Neutrophil (primary cell): ENCODE data around the gene ME1.

Experiments used
- H3K27ac ChIP-seq: fragments of 200-600 bp; sonication (generic); 2 replicates; pipeline ENCODE4 v1.5.1; 2016; ENCODE audit warnings: mild to moderate bottlenecking, moderate library complexity
- H3K27me3 ChIP-seq: fragments of 200-600 bp; sonication (generic); 2 replicates; pipeline ENCODE4 v1.6.0; 2016; ENCODE audit warnings: mild to moderate bottlenecking
- H3K36me3 ChIP-seq: fragments of 200-600 bp; sonication (generic); 2 replicates; pipeline ENCODE4 v1.5.1; 2017
- H3K4me1 ChIP-seq, 2 experiments: fragments of 200-600 bp in 1 of 2; sonication (generic) in 1 of 2; 1 replicate in 1 of 2; 2 replicates in 1 of 2; pipeline versions ENCODE4 v1.5.1 to v1.6.1; 2013 to 2016; ENCODE audit warnings: low read depth in 1 of 2, low read length in 1 of 2, mild to moderate bottlenecking in 1 of 2, moderate library complexity in 1 of 2; ENCODE audit not compliant: control insufficient read depth in 1 of 2, insufficient read depth in 1 of 2
- H3K4me3 ChIP-seq, 2 experiments: fragments of 200-600 bp in 1 of 2; sonication (generic) in 1 of 2; 1 replicate in 1 of 2; 2 replicates in 1 of 2; pipeline ENCODE4 v1.5.1; 2013 to 2016; ENCODE audit warnings: low read depth in 1 of 2, low read length in 1 of 2, mild to moderate bottlenecking in 1 of 2, moderate library complexity in 1 of 2
- H3K9me3 ChIP-seq: fragments of 200-600 bp; sonication (generic); 2 replicates; pipeline ENCODE4 v1.5.1; 2016
- TF ChIP-seq, protein P1 (sequence below): fragments of 200-600 bp; sonication (generic); IDR thresholded peaks from 2 replicates; pipeline ENCODE4 v1.5.1; 2016; ENCODE audit warnings: antibody characterized with exemption

ME1 gene

GRCh38 chr6:83313882-83314281, 117.0 kb downstream of the ME1 start:
- Histone ChIP-seq H3K36me3 (no peaks in the 10 kb centered on the region), H3K27me3 (no peaks in the 10 kb centered on the region), H3K4me1 (no peaks in the 10 kb centered on the region), H3K4me3 (no peak overlapping the region), H3K27ac (no peak overlapping the region), H3K9me3 (no peaks in the 10 kb centered on the region)
- TF ChIP-seq, protein P1, sequence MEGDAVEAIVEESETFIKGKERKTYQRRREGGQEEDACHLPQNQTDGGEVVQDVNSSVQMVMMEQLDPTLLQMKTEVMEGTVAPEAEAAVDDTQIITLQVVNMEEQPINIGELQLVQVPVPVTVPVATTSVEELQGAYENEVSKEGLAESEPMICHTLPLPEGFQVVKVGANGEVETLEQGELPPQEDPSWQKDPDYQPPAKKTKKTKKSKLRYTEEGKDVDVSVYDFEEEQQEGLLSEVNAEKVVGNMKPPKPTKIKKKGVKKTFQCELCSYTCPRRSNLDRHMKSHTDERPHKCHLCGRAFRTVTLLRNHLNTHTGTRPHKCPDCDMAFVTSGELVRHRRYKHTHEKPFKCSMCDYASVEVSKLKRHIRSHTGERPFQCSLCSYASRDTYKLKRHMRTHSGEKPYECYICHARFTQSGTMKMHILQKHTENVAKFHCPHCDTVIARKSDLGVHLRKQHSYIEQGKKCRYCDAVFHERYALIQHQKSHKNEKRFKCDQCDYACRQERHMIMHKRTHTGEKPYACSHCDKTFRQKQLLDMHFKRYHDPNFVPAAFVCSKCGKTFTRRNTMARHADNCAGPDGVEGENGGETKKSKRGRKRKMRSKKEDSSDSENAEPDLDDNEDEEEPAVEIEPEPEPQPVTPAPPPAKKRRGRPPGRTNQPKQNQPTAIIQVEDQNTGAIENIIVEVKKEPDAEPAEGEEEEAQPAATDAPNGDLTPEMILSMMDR = no peak

GRCh38 chr6:83311231-83311630, 119.6 kb downstream of the ME1 start:
- Histone ChIP-seq H3K27me3 (no peaks in the 10 kb centered on the region), H3K36me3 (no peaks in the 10 kb centered on the region), H3K4me1 (no peaks in the 10 kb centered on the region), H3K9me3 (no peaks in the 10 kb centered on the region), H3K4me3 (no peak overlapping the region), H3K27ac (no peak overlapping the region)
- TF ChIP-seq, protein P1 = no peak

- Histone ChIP-seq H3K27ac (no peak overlapping the region), H3K4me1 (no peaks in the 10 kb centered on the region), H3K4me3 (no peak overlapping the region), H3K9me3 (no peaks in the 10 kb centered on the region), H3K27me3 (no peaks in the 10 kb centered on the region), H3K36me3 (no peaks in the 10 kb centered on the region)
- TF ChIP-seq, protein P1 = no peak
These were observed 120.8 kb downstream of the ME1 start for GRCh38 chr6:83310046-83310445.

DNA sequence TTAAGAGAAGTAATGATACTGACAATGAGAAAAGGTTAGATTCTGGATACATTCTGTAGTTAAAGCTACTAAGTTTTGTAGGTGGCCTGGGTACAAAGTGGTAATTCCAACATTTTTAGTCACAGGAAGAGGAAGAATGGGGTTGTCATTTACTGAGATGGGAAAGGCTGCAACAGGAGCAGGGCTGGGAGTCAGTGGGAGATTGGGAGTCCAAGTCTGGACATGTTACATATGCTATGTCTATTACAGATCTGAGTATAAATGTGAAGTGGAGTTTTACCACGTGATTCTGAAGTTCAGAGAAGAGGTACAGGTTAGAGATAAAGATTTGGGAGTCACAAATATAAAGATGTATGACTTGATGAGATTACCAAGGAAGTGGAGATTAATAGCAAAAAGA, 121.5 kb downstream of the ME1 start:
- no peaks in the 10 kb centered on the region for H3K9me3 ChIP-seq
- no peaks in the 10 kb centered on the region for H3K4me1 ChIP-seq
- no peak overlapping the region for H3K4me3 ChIP-seq
- TF ChIP-seq, protein P1 = no peak
- no peaks in the 10 kb centered on the region for H3K27me3 ChIP-seq
- H3K36me3 ChIP-seq = no peaks in the 10 kb centered on the region
- H3K27ac ChIP-seq = no peak overlapping the region

- Histone ChIP-seq H3K9me3 (no peaks in the 10 kb centered on the region), H3K4me1 (no peaks in the 10 kb centered on the region), H3K27me3 (no peaks in the 10 kb centered on the region), H3K27ac (no peak overlapping the region), H3K36me3 (no peaks in the 10 kb centered on the region), H3K4me3 (no peak overlapping the region)
- TF ChIP-seq, protein P1 = no peak
These were observed 122.0 kb downstream of the ME1 start for GRCh38 chr6:83308833-83309232.

DNA sequence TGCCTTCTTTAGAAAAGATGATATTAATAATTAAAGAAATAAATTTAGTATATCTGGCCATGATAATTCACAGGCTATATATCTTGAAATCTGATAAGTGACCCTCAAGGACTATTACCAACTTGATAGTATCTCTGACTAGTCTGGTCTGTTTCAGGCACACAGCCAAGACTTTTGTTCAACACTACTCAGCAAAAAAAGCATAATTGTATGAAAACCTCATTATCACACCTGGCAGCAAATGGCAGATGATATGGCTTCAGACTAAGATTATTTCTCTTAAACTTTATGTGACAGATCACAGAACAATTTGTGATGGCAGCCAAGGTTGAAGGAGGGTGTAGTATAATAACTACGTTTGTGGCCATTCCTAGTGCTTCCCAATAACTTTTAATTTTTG, 123.0 kb downstream of the ME1 start:
- H3K9me3 ChIP-seq = no peaks in the 10 kb centered on the region
- no peaks in the 10 kb centered on the region for H3K36me3 ChIP-seq
- H3K27ac ChIP-seq = no peak overlapping the region
- no peaks in the 10 kb centered on the region for H3K27me3 ChIP-seq
- H3K4me1 ChIP-seq = no peaks in the 10 kb centered on the region
- no peak overlapping the region for H3K4me3 ChIP-seq
- TF ChIP-seq, protein P1 = no peak
